GM21360 (cell line): Measurements from ENCODE around the gene GATAD2A.
"Not testable (repeated sequence)": the region's sequence is repeated elsewhere in the genome, so short reads cannot be mapped to it uniquely, and the experiment has no call there.

Experiments used
- ATAC-seq: cut with Tn5 transposase; IDR thresholded peaks from one replicate; pipeline ENCODE4 v1.9.1; 2021; ENCODE audit warnings: mild to moderate bottlenecking, moderate library complexity; ENCODE audit not compliant: unreplicated experiment

Gene GATAD2A

GRCh38 chr19:19388568-19389555, 16.6 kb upstream of the GATAD2A start:
- ATAC-seq, result no peak

- not testable (repeated sequence) for ATAC-seq
These were observed 15.8 kb upstream of the GATAD2A start for GRCh38 chr19:19389683-19390082.

- not testable (repeated sequence) for ATAC-seq
These were observed 11.1 kb upstream of the GATAD2A start for GRCh38 chr19:19394333-19394732.

- no peak for ATAC-seq
These were observed 5.6 kb upstream of the GATAD2A start for GRCh38 chr19:19399733-19400433.

- no peak for ATAC-seq
These were observed 2.7 kb upstream of the GATAD2A start for GRCh38 chr19:19402656-19403372.

- no peak for ATAC-seq
These were observed 2.0 kb upstream of the GATAD2A start for GRCh38 chr19:19403373-19403901.

GRCh38 chr19:19405971-19406877, 749 bp downstream of the GATAD2A start:
- peak; percentile 6 for ATAC-seq

GRCh38 chr19:19406878-19407632, 1.6 kb downstream of the GATAD2A start:
- ATAC-seq, result no peak

GRCh38 chr19:19407633-19407930, 2.1 kb downstream of the GATAD2A start:
- ATAC-seq, result no peak

- no peak for ATAC-seq
These were observed 3.7 kb downstream of the GATAD2A start for GRCh38 chr19:19409205-19409604.

GRCh38 chr19:19409631-19410030, 4.2 kb downstream of the GATAD2A start:
- no peak for ATAC-seq

- no peak for ATAC-seq
These were observed 5.4 kb downstream of the GATAD2A start for GRCh38 chr19:19410553-19411550.

GRCh38 chr19:19416280-19416679, 10.8 kb downstream of the GATAD2A start:
- no peak for ATAC-seq

- ATAC-seq, result no peak
These were observed 11.6 kb downstream of the GATAD2A start for GRCh38 chr19:19417046-19417445.

GRCh38 chr19:19417628-19418245, 12.3 kb downstream of the GATAD2A start:
- ATAC-seq, result no peak

- ATAC-seq, result no peak
These were observed 13.2 kb downstream of the GATAD2A start for GRCh38 chr19:19418555-19419260.
